ENCODE results near the gene TCN1.

DNA sequence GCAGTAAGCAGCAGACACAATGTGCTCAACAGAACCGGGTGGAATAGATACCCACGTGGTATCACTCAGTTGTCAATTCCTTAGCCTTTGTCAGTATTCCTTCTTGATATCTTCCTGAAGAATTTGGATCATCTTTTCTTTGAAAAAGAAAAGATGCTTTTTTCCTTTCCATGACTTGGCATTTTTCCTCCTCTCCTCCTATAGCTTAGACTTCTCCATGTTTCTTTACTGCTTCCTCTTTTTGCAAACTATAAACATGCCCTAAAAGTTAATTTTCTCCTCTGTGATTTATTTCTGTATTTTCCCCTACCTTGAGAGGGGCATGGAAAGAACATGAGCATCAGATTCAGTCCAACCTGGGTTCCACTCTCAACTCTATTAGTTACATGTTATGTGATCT is 32.7 kb downstream of the TCN1 start:
- TF ChIP-seq, protein P1, sequence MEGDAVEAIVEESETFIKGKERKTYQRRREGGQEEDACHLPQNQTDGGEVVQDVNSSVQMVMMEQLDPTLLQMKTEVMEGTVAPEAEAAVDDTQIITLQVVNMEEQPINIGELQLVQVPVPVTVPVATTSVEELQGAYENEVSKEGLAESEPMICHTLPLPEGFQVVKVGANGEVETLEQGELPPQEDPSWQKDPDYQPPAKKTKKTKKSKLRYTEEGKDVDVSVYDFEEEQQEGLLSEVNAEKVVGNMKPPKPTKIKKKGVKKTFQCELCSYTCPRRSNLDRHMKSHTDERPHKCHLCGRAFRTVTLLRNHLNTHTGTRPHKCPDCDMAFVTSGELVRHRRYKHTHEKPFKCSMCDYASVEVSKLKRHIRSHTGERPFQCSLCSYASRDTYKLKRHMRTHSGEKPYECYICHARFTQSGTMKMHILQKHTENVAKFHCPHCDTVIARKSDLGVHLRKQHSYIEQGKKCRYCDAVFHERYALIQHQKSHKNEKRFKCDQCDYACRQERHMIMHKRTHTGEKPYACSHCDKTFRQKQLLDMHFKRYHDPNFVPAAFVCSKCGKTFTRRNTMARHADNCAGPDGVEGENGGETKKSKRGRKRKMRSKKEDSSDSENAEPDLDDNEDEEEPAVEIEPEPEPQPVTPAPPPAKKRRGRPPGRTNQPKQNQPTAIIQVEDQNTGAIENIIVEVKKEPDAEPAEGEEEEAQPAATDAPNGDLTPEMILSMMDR (IDR thresholded peaks at IDR 0.05; ENCODE audit: borderline replicate concordance, extremely low read depth, low read length, poor library complexity, severe bottlenecking) = no peak
- no peak for TF ChIP-seq EZH2 (IDR thresholded peaks at IDR 0.05; ENCODE audit: borderline replicate concordance, low read depth, low read length, severe bottlenecking)

Measured in DND-41 (cell line).